HG02610 (cell line): Measurements from ENCODE around the gene KCNMB2.
A peak's percentile ranks its signal among the peaks of the same experiment; 100 is the strongest.
"Not testable (repeated sequence)": the region's sequence is repeated elsewhere in the genome, so short reads cannot be mapped to it uniquely, and the experiment has no call there.

Experiments
- ATAC-seq: cut with Tn5 transposase; IDR thresholded peaks from one replicate; pipeline ENCODE4 v1.9.1; 2021; ENCODE audit warnings: mild to moderate bottlenecking, moderate library complexity; ENCODE audit not compliant: unreplicated experiment

The KCNMB2 gene

DNA sequence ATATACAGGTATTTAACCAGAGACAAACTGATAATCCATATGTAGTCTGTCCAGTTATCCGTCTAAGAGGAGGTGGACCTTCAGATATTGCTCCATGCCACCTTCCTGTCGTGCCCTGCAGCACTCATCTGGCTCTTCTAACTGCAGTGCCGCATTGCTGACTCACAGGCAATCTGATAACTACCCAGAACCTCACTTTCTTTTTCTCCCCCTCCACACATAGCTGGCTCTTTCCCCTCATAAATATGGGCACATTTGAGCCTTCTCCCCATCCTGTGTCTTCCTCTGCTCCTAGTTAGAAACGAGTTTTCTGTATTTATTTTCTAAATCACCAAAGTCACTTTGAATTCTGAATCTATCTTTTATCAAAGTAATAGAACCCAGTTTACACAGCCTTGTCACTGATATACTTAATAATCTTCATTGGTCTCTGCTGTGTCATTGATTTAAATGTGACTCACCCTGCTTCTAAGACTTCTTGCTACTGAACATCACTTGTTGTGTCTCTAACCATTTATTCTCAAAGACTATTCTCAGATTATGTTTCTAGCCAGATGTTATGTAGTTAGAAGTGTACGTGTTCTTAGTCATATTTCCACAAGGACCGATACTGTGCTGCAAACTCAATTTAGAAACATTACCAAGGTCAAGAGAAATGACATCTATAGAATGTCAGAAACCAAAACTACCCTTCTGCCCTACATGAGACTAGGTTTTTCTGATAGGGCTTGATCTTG, 17.4 kb upstream of the KCNMB2 start:
- peak; percentile 89 for ATAC-seq

GRCh38 chr3:178519701-178520100, 16.5 kb upstream of the KCNMB2 start:
- ATAC-seq: no peak

GRCh38 chr3:178520451-178520850, 15.8 kb upstream of the KCNMB2 start:
- no peak for ATAC-seq

- no peak for ATAC-seq
These were observed 13.8 kb upstream of the KCNMB2 start for GRCh38 chr3:178522200-178523052.

DNA sequence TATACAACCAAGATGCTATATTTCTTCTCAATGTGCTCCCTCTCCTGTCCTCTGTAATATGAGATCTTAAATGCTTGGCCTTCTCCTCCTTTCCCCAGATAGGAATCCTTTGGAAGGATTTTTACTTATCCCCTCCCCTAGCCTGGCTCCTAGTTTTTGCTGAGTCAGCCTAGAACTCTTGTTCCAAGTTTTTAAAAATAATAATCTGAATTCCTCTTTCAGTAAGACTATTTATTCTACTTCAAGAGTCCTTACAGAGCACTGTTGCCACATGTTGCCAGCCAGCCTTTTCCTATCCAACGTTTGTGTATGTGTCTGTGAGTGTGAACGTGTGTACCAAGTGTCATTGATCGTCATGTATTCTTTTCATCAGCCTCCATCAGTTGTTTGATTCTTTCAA, 11.0 kb upstream of the KCNMB2 start:
- ATAC-seq: no peak

DNA sequence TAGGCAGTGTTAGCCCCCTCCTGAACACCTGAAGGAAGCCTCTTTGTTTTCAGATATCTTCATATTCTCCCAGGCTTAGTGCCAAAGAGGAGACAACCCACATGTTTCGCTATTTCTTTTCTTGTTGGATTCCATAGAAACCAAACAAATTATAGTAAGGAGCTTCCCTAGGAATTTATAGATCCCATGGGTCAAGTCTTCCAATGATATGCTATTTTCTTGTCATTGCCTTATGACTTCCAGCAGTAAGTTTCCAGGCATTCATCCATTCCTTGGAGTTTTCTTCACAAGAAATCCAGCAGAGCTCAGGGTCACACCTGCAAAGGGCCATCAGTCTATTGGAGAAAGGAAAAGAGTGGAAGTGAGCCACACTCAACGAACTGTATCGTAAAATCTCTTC, 9.9 kb upstream of the KCNMB2 start:
- no peak for ATAC-seq

DNA sequence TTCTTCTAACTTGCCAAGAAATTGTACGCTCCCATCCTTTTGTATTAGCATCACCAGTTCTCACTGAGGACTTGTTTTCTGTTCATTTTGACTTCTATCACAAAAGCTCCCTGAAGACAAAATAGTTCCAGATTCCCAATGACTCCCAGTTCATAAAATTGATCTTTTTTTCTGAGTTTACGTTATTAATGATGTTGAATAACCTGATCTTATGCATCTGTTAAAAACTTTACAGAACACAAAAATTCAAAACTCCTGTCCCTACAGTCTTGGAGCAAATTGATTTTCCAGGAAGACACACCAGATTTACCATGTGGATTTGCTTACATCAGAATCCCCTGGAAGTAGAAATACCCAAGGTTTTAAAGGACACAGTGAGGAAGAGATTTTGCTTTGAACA, 8.3 kb upstream of the KCNMB2 start:
- ATAC-seq: no peak

- no peak for ATAC-seq
These were observed 6.5 kb upstream of the KCNMB2 start for GRCh38 chr3:178529606-178530225.

GRCh38 chr3:178532476-178532875, 3.8 kb upstream of the KCNMB2 start:
- no peak for ATAC-seq

GRCh38 chr3:178537122-178537705, 978 bp downstream of the KCNMB2 start:
- no peak for ATAC-seq

DNA sequence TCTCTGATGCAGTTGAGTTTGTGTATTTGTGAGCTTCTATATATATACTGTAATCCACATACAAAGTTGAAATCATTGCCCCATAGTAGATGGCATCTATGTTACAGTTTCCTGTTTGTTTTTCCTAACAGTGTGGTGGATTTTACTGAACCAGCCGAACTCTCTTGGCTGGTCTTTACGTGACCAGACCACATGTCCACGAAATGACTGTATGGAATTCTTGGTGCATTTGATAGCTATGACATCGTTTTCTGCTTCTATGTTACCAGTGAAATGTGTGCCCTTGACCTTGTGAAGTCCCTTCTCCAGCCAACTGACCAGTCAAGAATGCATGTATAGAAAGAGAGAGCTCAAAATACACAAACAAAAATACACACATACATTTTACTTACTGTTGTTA, 1.8 kb downstream of the KCNMB2 start:
- ATAC-seq: no peak

- no peak for ATAC-seq
These were observed 3.9 kb downstream of the KCNMB2 start for GRCh38 chr3:178540184-178540583.

DNA sequence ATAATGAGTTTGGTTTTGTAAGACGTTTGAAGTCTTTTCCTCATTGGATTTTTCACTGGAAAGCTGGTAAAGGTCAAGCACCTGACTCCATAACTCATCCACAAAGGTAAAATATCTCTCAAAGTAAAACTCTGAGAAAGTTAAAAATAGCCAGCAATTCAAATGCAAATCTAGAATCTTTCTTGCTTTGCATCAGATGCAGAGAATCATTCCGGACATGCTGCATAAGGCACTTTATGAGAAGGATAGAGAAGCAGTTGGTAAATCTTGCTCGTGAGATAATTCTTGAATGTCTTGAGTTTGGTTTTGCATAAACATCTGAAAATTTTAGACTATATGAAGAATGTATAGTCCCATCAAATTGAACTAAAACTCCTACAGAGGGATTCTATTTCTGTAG, 9.1 kb downstream of the KCNMB2 start:
- ATAC-seq: no peak

- no peak for ATAC-seq
These were observed 9.8 kb downstream of the KCNMB2 start for GRCh38 chr3:178546079-178546478.

GRCh38 chr3:178549426-178549825, 13.2 kb downstream of the KCNMB2 start:
- not testable (repeated sequence) for ATAC-seq

GRCh38 chr3:178551916-178552321, 15.7 kb downstream of the KCNMB2 start:
- no peak for ATAC-seq

GRCh38 chr3:178558637-178559036, 22.4 kb downstream of the KCNMB2 start:
- ATAC-seq: no peak

DNA sequence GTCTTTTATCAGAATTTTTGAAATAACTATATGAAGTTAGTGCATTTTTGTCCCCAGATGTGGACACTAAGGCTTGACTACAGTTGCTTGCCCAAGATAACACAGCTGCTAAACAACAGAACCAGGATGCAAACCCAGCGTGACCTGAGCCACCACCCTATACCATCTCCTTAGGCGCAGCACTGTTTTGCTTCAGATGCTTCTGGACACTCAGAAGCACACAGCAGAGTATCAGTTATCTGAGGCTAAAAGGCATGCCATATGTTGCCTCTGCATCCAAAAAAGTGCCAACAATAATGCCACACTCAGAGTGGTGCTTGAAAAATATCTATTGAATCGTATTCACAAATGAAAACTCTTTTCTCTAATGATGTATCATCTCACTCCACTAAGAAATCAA, 24.5 kb downstream of the KCNMB2 start:
- ATAC-seq: no peak

GRCh38 chr3:178561239-178561638, 25.0 kb downstream of the KCNMB2 start:
- ATAC-seq: no peak

DNA sequence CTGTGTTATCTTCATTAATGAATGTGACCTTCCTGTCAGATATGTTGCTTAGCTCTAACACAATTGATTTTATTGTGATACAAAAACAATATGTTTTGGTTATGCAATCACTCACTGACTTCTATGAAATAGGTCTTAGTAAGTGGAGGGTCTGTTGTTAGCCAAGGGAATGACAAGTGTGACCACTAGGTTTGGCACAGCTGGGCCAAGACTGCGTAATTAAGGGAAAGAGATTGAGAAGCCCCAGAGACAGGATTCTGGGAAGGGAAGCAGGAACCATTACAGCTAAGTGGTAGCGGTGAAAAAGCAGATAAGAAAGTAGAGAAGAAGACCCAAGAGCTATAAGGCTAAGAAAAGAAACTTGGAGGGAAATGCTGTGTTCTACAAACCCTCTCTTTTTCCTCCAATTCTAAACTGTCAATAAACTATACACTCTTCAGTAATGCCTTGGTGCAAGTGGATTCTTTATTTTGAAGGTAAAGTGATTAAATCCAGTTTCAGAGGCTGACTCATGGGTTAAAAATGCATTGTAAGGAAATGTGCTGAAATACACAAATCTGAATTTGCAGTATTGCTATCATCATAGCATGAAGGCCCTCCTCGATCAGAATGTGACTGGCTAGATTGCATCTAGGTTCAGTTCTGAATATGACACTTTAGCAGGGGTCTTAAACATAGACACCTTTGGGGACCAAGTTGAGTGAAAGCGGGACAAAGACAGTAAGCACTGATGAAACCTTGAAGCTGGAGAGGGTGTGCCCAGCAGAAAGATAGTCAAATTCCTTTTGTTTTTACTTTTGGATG, 26.1 kb downstream of the KCNMB2 start:
- no peak for ATAC-seq

- ATAC-seq: no peak
These were observed 26.7 kb downstream of the KCNMB2 start for GRCh38 chr3:178562947-178563232.
